PC-3 (cell line): ENCODE measurements around the gene HINFP. TPM values are rescaled to one million over a fixed set of nuclear protein-coding genes. Genes with fewer than 3 reads are reported as not detected.
A peak's percentile ranks its signal among the peaks of the same experiment; 100 is the strongest.

Experiments used
- ATAC-seq: fragments of 200-7000 bp; cut with Tn5 transposase; 2 replicates; pipeline ENCODE4 v1.9.1; 2020; ENCODE audit warnings: mild to moderate bottlenecking, moderate library complexity
- BruUV-seq: library from RNA; stranded (reverse); fragments of 400-500 nt; replicated peaks from 2 replicates; lab custom pipeline; 2021; lab: Mats Ljungman, UMichigan
- CTCF ChIA-PET: fragments of 300-600 bp; sonication (Branson Sonifier 250); formaldehyde crosslinking; loops from one replicate; lab custom pipeline; 2022; ENCODE audit warnings: antibody characterized with exemption; lab: Charles Lee
- POLR2A ChIA-PET: fragments of 300-600 bp; sonication (Branson Sonifier 250); formaldehyde crosslinking; loops from one replicate; lab custom pipeline; 2022; ENCODE audit warnings: antibody characterized with exemption; ENCODE audit not compliant: unreplicated experiment; lab: Charles Lee
- DNase-seq: peaks from one replicate; pipeline ENCODE4 v3.0.0-alpha.2; 2015
- H2AFZ ChIP-seq: fragments of 300-600 bp; sonication (generic); 2 replicates; pipeline ENCODE4 v1.6.0; 2016; ENCODE audit warnings: antibody characterized with exemption, low read length
- H3F3A ChIP-seq: fragments of 300-600 bp; sonication (generic); one replicate; pipeline ENCODE4 v1.6.0; 2017; ENCODE audit warnings: antibody characterized with exemption, low read length, control low read depth, mild to moderate bottlenecking; ENCODE audit not compliant: unreplicated experiment
- H3K27ac ChIP-seq: fragments of 300-600 bp; sonication (generic); 2 replicates; pipeline ENCODE4 v1.5.1; 2016; ENCODE audit warnings: mild to moderate bottlenecking, low read length
- H3K27me3 ChIP-seq: fragments of 300-600 bp; sonication (generic); 2 replicates; pipeline ENCODE4 v1.6.1; 2016; ENCODE audit warnings: low read length, mixed read lengths
- H3K36me3 ChIP-seq: fragments of 300-600 bp; sonication (generic); 2 replicates; pipeline ENCODE4 v1.6.1; 2016; ENCODE audit warnings: low read depth, mixed run types, low read length, mixed read lengths
- H3K4me1 ChIP-seq: fragments of 300-600 bp; sonication (generic); 2 replicates; pipeline ENCODE4 v1.5.1; 2016; ENCODE audit warnings: low read length; ENCODE audit not compliant: insufficient read depth
- H3K4me2 ChIP-seq: fragments of 300-600 bp; sonication (generic); 2 replicates; pipeline ENCODE4 v1.6.0; 2016; ENCODE audit warnings: low read length
- H3K4me3 ChIP-seq: fragments of 300-600 bp; sonication (generic); 2 replicates; pipeline ENCODE4 v1.5.1; 2016; ENCODE audit warnings: mild to moderate bottlenecking, low read length, mixed read lengths
- H3K79me2 ChIP-seq: fragments of 300-600 bp; sonication (generic); 2 replicates; pipeline ENCODE4 v1.6.1; 2017; ENCODE audit warnings: low read length, mixed read lengths
- H3K9ac ChIP-seq: fragments of 300-600 bp; sonication (generic); 2 replicates; pipeline ENCODE4 v1.6.0; 2016; ENCODE audit warnings: mild to moderate bottlenecking, low read length
- H3K9me2 ChIP-seq: fragments of 300-600 bp; sonication (generic); replicated peaks from 2 replicates; pipeline ENCODE4 v1.6.1; 2016; ENCODE audit warnings: mixed run types, low read length, mixed read lengths
- H3K9me3 ChIP-seq: fragments of 300-600 bp; sonication (generic); 2 replicates; pipeline ENCODE4 v1.6.1; 2016; ENCODE audit warnings: low read length, mixed read lengths
- H4K20me1 ChIP-seq: fragments of 300-600 bp; sonication (generic); 2 replicates; pipeline ENCODE4 v1.6.1; 2016; ENCODE audit warnings: low read length, mixed read lengths
- EZH2 ChIP-seq: fragments of 300-600 bp; sonication (generic); IDR thresholded peaks from one replicate; pipeline ENCODE4 v1.6.1; 2017; ENCODE audit warnings: antibody characterized with exemption, mild to moderate bottlenecking, low read length; ENCODE audit not compliant: unreplicated experiment
- EZH2phosphoT487 ChIP-seq: fragments of 300-600 bp; sonication (generic); IDR thresholded peaks from 2 replicates; pipeline ENCODE4 v1.6.1; 2018; ENCODE audit warnings: mild to moderate bottlenecking, antibody characterized with exemption, low read length, borderline replicate concordance
- intact Hi-C: fragments of 100-400 bp; cut with micrococcal nuclease; formaldehyde crosslinking; loops from 2 replicates; pipeline ENCODE4 v1.9.0; 2023
- total RNA-seq: library from RNA; depleted of rRNA; stranded (reverse); fragments of >200 nt; gene quantifications from 2 replicates; pipeline ENCODE4 v1.2.3, GENCODE V29; 2014
- TF ChIP-seq, protein P1 (sequence below): fragments of 300-600 bp; sonication (generic); conservative IDR thresholded peaks from 2 replicates; pipeline ENCODE4 v1.5.1; 2017; ENCODE audit warnings: antibody characterized with exemption, low read depth, mild to moderate bottlenecking, low read length

HINFP gene
- total RNA-seq, 1 experiment from 2014 or later, result 24.7 TPM

DNA sequence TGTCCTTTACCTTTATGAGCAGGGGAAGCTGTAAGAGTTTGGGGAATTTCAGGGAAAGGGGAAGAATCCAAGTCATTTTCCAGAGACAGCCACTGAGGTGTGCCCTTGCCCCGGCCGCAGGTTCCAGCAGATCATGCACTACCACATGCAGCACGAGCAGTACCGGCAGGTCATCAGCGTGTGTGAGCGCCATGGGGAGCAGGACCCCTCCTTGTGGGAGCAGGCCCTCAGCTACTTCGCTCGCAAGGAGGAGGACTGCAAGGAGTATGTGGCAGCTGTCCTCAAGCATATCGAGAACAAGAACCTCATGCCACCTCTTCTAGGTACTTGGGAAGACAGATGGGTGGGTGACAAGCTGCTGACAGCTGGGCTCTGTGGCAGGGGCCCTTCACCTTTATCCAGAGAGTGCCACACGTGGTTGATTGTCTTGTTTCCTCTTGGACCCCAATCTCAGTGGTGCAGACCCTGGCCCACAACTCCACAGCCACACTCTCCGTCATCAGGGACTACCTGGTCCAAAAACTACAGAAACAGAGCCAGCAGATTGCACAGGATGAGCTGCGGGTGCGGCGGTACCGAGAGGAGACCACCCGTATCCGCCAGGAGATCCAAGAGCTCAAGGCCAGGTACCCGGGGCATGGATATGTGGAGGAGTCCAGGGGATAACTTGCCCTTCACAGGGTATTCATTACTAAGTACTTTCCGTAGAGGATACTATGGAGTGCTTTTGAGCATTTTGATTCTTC, 42.5 kb upstream of the HINFP start:
- H3K9me2 ChIP-seq, result no peaks in the 10 kb centered on the region
- CTCF ChIA-PET, result no interaction called here
- no peak for DNase-seq

DNA sequence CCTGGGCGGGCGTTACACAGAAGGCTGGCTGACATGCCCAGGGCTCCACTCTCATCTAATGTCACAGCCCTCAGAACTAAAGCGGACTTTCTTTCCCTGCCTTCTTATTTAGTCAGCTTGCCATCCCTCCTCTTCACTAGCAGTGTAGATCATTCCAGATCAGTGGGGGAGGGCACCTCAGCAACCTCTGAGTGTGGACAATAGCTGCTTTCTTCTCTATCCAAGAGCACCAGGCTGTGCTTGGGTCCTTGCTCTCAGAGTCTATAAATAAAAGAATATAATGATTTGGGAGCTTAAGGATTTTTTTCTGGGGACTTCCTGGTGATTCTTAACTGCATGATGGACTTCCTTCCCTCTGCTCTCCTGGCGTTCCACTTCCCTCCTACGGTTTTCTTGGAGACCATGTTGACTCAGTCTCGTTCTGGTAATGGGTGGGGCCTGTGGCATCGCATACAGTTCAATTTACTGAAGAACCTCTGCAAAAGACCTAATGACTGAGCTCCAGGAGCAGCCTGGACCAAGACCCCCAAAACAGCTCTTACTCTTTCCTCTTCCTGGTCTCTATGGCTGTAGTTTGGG, 39.6 kb upstream of the HINFP start:
- Histone ChIP-seq H3K9me3 (no peaks in the 10 kb centered on the region), H3K36me3 (peaks cover 45% of the 10 kb centered on the region), H2AFZ (no peak overlapping the region), H3K4me1 (peaks cover 10% of the 10 kb centered on the region), H3F3A (no peaks in the 10 kb centered on the region), H3K9me2 (no peaks in the 10 kb centered on the region), H3K27me3 (no peaks in the 10 kb centered on the region), H3K79me2 (peaks cover 14% of the 10 kb centered on the region), H3K27ac (no peak overlapping the region), H3K9ac (no peak overlapping the region), H3K4me2 (no peak overlapping the region), H4K20me1 (no peaks in the 10 kb centered on the region), H3K4me3 (no peak overlapping the region)
- CTCF ChIA-PET, result no interaction called here
- BruUV-seq, result no TSS peak
- DNase-seq, result no peak
- no peak for TF ChIP-seq EZH2phosphoT487
- POLR2A ChIA-PET, result no interaction called here
- intact Hi-C loops, result no loop called here
- ATAC-seq, result no peak

More for the DNA sequence above, 42.5 kb upstream of the HINFP start:
- H3K36me3 ChIP-seq, result peaks cover 54% of the 10 kb centered on the region
- no peak for ATAC-seq
- H3K9me3 ChIP-seq, result no peaks in the 10 kb centered on the region
- H3K79me2 ChIP-seq, result no peaks in the 10 kb centered on the region
- no peak overlapping the region for H3K4me3 ChIP-seq
- H3K9ac ChIP-seq, result no peak overlapping the region
- POLR2A ChIA-PET, result no interaction called here
- BruUV-seq, result no TSS peak
- no peak overlapping the region for H2AFZ ChIP-seq
- H3K27me3 ChIP-seq, result no peaks in the 10 kb centered on the region
- TF ChIP-seq EZH2, result no peak
- TF ChIP-seq, protein P1, sequence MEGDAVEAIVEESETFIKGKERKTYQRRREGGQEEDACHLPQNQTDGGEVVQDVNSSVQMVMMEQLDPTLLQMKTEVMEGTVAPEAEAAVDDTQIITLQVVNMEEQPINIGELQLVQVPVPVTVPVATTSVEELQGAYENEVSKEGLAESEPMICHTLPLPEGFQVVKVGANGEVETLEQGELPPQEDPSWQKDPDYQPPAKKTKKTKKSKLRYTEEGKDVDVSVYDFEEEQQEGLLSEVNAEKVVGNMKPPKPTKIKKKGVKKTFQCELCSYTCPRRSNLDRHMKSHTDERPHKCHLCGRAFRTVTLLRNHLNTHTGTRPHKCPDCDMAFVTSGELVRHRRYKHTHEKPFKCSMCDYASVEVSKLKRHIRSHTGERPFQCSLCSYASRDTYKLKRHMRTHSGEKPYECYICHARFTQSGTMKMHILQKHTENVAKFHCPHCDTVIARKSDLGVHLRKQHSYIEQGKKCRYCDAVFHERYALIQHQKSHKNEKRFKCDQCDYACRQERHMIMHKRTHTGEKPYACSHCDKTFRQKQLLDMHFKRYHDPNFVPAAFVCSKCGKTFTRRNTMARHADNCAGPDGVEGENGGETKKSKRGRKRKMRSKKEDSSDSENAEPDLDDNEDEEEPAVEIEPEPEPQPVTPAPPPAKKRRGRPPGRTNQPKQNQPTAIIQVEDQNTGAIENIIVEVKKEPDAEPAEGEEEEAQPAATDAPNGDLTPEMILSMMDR, result no peak
- no peak for TF ChIP-seq EZH2phosphoT487
- no peaks in the 10 kb centered on the region for H3F3A ChIP-seq
- H4K20me1 ChIP-seq, result no peaks in the 10 kb centered on the region
- H3K4me2 ChIP-seq, result no peak overlapping the region
- H3K27ac ChIP-seq, result no peak overlapping the region
- no peaks in the 10 kb centered on the region for H3K4me1 ChIP-seq
- intact Hi-C loops, result no loop called here

DNA sequence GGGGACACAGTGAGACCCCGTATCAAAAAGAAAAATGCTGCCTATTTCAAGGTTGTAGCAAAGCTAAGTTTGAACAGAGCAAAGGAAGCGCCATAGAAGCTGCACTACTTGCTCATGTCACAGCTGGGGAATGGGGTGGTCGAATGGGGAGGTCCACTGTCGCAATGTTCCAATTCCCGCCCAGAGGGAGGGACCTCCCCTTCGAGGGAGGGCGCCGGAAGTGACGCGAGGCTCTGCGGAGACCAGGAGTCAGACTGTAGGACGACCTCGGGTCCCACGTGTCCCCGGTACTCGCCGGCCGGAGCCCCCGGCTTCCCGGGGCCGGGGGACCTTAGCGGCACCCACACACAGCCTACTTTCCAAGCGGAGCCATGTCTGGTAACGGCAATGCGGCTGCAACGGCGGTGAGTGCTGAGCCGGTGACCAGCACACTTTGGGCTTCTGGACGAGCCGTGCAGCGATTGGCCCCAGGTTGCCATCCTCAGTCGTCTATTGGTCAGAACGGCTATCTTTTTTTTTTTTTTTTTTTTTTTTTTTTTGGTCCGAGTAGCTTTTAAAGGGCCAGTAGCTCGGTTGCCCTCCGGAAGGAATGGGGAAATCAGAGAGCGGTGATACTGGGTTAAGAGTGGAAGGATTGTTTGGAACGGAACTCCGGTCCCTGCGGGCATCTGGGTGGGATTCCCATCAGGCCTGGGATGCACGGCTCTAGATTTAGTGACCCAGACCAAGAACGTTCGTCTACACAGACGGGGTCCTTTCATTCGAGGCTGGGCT, 36.5 kb upstream of the HINFP start, which contains the start of gene HMBS:
Gene HMBS, plus strand, starts transcription at position 219 of the 774 bp plus-strand sequence. Its CDS starts 153 bp downstream, at position 372.
- H3K27me3 ChIP-seq, result no peaks in the 10 kb centered on the region

More for the DNA sequence above, 36.5 kb upstream of the HINFP start, which contains the start of gene HMBS:
- ChIA-PET POLR2A (interaction anchor here (0.6 to 1.9 kb wide), 9 partner anchors 11 to 222 kb away, joined by 3 to 34 read pairs (median 3); partner anchors contain the start of genes DPAGT1 and VPS11), CTCF (interaction anchor here (0.6 kb wide), 2 partner anchors 10 to 36 kb away, joined by 3 to 6 read pairs; partner anchors contain the start of gene HINFP)
- peak; percentile 91 for ATAC-seq
- H2AFZ ChIP-seq, result peak within 1 kb of the TSS; percentile 68
- H3K4me2 ChIP-seq, result peak within 1 kb of the TSS; percentile 91
- TF ChIP-seq, protein P1, result no peak
- no peak for TF ChIP-seq EZH2
- no peak for TF ChIP-seq EZH2phosphoT487
- no peaks in the 10 kb centered on the region for H3F3A ChIP-seq
- DNase-seq, result peak; percentile 98
- intact Hi-C loops, result loop anchor here (2.0 kb wide), 1 partner anchor 16 kb away; the partner anchor contains the start of gene DPAGT1
- H4K20me1 ChIP-seq, result no peaks in the 10 kb centered on the region
- peak within 1 kb of the TSS; percentile 80 for H3K4me3 ChIP-seq
- TSS peak; percentile 93 for BruUV-seq
- H3K36me3 ChIP-seq, result peaks cover 23% of the 10 kb centered on the region
- H3K79me2 ChIP-seq, result peaks cover 25% of the 10 kb centered on the region
- H3K27ac ChIP-seq, result peak within 1 kb of the TSS; percentile 80
- H3K9me3 ChIP-seq, result no peaks in the 10 kb centered on the region
- H3K9ac ChIP-seq, result peak within 1 kb of the TSS; percentile 86
- no peaks in the 10 kb centered on the region for H3K9me2 ChIP-seq
- peaks cover 23% of the 10 kb centered on the region for H3K4me1 ChIP-seq
